ENCODE data around the gene SP7.
"Not testable (repeated sequence)": the region's sequence is repeated elsewhere in the genome, so short reads cannot be mapped to it uniquely, and the experiment has no call there.

Gene SP7

DNA sequence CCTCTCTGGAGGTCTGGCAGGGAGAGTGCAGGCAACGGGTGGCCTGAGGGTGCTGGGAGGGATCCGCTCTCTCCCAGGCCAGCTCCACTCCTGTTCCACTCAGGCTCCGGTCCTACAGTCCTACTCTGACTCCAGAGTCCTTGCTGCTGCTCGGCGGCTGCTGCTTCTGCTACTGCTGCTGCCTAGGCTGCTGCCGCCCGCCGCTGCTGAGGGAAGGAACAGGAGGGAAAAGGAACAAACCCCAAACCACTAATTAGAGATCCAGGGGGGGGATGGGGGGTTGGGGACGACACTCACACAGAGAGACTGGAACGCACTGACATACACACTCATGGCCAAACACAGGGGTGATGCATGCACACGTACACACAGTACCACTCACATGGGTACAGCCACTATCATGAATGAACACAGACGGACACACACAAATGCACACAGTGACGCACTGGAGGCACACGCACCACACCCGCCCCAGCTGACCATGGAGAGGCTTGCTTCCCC lies at the start of gene SP7:
SP7 (minus strand) TSS at position 174 of the 501 bp plus-strand sequence. CDS start 708 bp downstream, outside the sequence.
- DNase-seq (ENCODE audit: low read depth in 2 of 2), result no peak

DNA sequence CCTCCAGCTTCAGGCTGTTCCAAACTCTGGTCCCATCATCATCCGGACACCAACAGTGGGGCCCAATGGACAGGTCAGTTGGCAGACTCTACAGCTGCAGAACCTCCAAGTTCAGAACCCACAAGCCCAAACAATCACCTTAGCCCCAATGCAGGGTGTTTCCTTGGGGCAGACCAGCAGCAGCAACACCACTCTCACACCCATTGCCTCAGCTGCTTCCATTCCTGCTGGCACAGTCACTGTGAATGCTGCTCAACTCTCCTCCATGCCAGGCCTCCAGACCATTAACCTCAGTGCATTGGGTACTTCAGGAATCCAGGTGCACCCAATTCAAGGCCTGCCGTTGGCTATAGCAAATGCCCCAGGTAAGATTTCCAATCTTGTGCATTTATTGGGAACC lies 47.1 kb upstream of the SP7 start:
- DNase-seq (ENCODE audit: low read depth in 2 of 2), result no peak

DNA sequence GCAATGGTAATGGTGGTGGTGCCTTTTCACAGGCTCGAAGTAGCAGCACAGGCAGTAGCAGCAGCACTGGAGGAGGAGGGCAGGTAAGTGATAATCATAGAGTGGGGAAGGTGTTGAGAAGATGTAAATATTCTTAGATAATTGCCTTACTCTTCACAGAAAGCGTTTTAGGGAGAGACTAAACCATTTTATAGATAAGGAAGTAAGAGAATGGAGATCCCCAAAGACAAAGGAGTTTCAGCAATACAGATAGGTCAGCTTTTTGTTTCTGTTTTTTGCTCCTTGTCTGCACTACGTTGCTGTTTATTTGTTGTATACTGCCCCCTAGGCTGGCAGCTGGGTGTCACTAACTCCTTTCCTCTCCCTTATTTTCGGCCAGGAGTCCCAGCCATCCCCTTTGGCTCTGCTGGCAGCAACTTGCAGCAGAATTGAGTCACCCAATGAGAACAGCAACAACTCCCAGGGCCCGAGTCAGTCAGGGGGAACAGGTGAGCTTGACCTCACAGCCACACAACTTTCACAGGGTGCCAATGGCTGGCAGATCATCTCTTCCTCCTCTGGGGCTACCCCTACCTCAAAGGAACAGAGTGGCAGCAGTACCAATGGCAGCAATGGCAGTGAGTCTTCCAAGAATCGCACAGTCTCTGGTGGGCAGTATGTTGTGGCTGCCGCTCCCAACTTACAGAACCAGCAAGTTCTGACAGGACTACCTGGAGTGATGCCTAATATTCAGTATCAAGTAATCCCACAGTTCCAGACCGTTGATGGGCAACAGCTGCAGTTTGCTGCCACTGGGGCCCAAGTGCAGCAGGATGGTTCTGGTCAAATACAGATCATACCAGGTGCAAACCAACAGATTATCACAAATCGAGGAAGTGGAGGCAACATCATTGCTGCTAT lies 45.8 kb upstream of the SP7 start:
- DNase-seq (ENCODE audit: low read depth in 2 of 2), result no peak

DNA sequence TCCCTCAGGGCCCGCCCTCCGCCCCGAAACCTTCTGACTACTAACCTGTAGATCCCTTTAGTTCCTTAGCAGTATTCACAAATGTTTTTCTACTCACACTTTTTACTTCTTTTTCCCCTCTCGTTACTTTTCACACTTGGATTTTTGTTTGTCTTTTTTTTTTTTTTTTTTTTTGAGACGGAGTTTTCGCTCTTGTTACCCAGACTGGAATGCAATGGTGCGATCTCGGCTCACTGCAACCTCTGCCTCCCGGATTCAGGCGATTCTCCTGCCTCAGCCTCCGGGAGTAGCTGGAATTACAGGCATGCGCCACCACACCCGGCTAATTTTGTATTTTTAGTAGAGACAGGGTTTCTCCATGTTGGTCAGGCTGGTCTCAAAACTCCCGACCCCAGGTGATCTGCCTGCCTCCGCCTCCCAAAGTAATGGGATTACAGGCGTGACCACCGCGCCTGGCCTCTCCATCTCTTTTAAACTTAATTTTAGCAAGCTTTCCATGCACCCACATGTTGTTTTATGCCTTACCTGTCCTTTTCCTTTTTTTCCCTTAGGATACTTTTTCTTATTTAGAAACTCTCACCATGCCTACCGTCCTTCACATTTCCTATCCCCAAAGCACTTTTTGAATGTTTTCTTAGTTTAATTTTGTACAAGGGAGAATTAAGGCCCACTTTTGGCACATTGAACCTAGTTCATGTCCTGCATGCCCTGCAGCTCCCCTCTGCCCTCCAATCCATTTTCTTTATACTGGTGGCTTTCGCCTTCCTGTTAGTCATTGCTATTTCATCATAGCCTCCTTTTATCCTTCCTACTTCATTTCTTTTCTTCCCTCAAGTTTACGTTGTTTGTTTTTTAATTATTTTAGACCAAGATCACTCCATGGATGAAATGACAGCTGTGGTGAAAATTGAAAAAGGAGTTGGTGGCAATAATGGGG lies 44.9 kb upstream of the SP7 start:
- no peak for DNase-seq (ENCODE audit: low read depth in 2 of 2)

DNA sequence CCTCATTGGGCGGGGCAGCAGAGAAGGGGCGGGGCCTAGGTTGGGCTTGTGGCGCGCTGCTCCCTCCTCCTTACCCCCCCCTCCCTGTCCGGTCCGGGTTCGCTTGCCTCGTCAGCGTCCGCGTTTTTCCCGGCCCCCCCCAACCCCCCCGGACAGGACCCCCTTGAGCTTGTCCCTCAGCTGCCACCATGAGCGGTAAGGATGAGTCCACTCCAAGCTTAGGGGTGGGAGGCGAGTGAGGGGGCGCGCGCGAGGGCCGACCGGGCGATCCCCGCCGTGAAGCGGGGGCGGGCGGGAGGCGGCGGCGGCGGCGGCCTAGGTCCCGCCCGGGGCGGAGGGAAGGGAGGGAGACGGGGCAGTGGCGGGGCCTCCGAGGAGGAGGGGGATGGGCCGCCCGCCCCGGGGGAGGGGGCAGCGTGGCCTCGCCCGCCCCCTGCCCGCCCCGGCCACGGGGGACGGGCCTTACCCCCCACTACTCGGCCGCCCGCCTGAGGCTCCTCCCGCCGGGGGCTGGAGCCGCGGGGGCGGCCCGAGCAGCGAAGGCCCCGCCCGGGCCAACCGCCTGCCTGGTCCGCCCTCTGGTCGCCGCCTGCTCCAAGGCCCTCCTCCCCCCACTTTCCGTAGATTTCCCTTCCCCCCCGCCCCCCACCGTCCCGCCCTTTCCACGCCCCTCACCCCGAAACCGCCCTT lies 44.1 kb upstream of the SP7 start, which contains the start of gene SP1:
SP1 (plus strand) TSS at position 73 of the 690 bp plus-strand sequence; CDS start at position 189, 116 bp downstream.
- DNase-seq (ENCODE audit: low read depth in 2 of 2), result peak; percentile 74 to 99

DNA sequence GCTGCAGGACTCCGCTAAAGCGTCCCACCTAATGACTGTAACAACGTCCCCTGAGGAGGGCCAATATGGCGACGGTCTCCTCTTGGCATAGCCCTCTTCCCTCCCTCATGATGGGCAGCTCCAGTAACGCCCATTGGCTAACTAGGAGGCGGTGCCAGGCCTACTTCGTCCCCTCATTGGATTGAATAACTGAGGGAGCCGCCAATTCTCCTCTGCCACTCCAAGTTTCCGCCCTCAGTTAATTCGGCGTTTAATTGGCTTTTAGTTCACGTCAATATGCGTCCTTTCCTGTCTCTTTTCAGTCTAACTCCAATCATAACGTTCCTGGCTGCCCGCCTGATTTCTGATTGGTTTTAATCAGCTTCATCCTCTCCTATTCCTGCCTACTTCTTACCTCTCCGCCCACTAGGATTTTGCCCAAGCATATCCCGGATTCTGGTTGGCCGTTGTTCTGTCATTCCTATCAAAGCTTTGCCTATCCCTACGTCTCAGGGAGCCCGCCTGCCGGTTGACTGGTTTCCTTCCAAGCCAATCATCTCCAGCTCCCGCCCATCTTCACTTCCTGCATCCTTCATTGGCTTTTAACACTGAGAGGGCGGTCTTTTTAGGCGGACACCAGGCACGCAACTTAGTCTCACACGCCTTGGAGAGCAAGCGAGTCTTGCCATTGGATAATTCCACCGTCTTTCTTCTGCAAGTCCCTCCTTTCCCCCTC lies 43.4 kb upstream of the SP7 start:
- peak; percentile 90 to 95 for DNase-seq (ENCODE audit: low read depth in 2 of 2)

DNA sequence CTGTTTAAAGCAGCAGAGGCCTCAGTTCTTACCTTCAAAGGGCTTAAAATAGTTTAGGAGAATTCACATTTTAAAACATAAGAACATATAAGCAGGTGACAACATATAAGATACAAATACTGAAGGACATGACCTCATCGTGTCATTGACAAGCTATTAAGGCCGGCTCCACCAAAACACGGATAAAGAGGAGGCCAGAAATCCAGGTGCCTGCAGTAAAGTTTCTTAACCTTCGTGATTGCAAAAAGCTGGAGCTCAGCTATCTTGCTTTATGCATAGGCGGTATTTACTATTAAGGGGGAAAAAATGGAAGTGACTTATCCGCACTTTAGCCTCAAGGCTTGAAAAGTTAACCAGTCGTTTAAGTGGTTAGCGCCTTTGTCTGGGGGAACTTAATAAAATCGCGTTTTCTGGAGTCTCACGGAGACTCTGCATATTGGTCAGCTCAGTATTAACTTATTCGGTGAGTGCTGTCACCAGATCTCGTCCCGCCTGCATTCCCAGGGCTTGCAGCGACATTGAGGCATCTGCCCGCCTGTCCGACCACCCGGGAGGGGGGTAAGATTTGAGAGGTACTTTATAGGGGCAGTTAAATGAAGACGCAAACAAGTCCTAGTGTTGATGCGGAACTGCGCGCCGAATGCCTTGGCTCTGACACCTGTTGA lies 42.7 kb upstream of the SP7 start:
- no peak for DNase-seq (ENCODE audit: low read depth in 2 of 2)

DNA sequence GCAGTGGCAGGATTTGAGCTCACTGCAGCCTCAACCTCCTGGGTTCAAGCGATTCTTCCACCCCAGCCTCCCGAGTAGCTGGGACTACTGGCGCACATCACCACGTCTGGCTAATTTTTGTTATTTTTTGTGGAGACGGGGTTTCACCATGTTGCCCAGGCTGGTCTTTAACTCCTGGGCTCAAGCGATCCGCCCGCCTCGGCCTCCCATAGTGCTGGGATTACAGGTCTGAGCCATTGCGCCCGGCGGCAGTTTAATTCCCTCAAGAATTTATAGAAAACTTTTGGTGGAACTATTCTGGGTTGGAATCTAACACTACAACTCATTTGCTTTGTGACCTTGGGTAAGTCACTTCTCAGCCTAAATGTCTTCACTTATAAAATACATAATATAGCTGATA lies 42.1 kb upstream of the SP7 start:
- no peak for DNase-seq (ENCODE audit: low read depth in 2 of 2)

DNA sequence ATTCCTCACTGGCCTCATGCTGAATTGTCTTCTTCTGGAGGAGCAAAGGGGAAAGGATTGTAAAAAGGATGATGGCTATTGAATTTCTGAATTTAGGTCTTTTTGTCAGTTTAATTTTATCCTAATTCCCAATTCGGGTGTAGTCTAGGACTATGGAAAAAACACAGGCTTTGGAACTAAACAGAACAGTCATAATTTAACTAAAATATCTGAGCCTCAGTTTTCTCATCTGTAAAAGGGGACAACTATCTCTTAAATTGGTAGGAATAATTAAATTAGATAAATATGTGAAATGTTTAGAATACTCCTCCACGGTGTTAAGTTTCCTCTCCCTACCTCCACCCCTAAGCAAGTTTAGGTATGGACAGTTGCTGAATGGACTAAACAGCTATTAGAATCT lies 40.6 kb upstream of the SP7 start:
- DNase-seq (ENCODE audit: low read depth in 2 of 2), result no peak

DNA sequence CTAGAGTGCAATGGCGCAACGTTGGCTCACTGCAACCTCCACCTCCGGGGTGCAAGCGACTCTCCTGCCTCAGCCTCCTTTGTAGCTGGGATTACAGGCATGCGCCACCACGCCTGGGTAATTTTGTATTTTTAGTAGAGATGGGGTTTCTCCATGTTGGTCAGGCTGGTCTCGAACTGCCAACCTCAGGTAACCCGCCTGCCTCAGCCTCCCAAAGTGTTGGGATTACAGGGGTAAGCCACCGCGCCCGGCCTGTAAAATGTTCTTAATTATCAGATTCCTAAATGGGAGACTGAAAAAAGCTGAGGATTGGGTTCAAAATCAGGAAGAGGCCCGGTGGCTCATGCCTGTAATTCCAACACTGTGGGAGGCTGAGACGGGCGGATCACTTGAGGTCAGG lies 38.1 kb upstream of the SP7 start:
- not testable (repeated sequence) for DNase-seq (ENCODE audit: low read depth in 2 of 2)

DNA sequence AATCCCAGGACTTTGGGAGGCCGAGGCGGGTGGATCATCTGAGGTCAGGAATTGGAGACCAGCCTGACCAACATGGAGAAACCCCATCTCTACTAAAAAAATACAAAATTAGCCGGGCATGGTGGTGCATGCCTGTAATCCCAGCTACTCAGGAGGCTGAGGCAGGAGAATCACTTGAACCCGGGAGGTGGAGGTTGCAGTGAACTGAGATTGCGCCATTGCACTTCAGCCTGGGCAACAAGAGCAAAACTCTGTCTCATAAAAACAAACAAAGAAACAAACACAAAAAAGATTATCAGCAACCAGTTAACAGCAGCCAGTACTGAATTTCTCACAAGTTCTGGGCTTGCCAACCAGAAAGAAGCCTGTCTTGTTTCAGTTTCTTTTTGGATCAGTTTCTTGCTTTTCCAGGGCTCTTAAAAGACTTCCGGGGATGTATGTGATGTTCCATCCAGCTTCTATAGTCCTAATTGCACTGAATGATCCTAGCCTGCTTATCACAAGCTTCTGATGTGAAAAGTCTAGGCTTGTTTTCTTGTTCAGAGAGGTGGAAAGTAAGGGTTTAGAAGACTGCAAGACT lies 37.5 kb upstream of the SP7 start:
- not testable (repeated sequence) for DNase-seq (ENCODE audit: low read depth in 2 of 2)

DNA sequence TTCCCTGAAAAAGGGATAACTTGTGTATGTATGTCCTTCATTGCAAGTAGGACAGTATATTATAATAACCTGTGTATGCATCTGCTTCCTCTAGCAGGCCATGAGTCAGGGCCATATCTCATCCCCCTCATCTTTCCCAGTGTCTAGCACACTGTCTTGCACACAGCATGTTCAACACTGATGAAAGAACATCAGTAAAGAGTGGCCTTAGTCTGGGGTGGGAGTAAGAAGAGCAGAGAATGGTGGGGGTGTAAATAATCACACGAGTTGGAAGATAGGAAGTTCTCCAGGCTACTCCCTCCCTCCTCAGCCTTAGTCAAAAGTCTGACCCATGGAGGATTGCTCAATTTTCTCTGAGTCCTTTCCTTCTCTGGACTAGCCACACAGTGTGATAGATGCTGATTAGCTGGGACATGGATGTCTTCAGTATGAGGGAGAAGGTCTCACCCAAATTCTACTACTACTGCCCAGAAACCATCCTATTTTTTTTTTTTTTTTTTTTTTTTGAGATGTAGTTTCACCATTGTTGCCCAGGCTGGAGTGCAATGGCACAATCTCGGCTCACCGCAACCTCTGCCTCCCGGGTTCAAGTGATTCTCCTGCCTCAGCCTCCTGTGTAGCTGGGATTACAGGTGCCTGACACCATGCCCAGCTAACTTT lies 29.2 kb upstream of the SP7 start:
- no peak for DNase-seq (ENCODE audit: low read depth in 2 of 2)

DNA sequence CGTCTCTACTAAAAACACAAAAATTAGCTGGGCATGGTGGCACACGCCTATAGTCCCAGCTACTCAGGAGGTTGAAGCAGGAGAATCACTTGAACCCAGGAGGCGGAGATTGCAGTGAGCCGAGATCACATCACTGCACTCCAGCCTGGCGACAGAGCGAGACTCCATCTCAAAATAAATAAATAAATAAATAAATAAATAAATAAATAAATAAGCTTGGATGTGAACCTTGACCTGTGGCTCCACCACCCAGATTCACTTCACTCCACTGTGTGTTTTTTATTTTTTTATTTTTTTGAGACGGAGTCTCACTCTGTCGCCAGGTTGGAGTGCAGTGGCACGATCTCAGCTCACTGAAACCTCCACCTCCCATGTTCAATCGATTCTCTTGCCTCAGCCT lies 25.5 kb upstream of the SP7 start:
- not testable (repeated sequence) for DNase-seq (ENCODE audit: low read depth in 2 of 2)

DNA sequence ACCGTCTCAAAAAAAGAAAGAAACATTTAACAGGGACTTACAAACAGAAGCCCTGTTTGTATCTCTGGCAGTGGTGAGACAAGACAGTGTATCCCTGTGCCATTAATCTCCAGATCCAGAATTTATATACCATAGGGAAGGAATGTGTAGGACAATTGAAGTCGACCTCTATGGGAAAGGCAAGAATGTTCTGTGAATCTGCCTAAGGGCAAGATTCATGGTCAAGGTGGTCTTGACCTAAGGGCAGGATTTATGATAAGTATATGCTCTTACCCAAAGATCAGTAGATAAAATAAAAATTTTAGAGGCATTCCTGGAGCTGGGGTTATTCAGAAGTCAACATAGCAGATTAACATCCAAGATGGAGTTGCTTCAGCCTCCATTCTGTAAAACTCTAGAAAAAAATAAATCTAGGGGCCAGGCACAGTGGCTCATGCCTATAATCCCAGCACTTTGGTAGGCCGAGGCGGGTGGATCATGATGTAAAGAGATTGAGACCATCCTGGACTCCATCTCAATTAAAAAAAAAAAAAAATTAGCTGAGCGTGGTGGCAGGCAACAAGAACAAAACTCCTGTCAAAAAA lies 22.8 kb upstream of the SP7 start:
- DNase-seq (ENCODE audit: low read depth in 2 of 2), result no peak

DNA sequence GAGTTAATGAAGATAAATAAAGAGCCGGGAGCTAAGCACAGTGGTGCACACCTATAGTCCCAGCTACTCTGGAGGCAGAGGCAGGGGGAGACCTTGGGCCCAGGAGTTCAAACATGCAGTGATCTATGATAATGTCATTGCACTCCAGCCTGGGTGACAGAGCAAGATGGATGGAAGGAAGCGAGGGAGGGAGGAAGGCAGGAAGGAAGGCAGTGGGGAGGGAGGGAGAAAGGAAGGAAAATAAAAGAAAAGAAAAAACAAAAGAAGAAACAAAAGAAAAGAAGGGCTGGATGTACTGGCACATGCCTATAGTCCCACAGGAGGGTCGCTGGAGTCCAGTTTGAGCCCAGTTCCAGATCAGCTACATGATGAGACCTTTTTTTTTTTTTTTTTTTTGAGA lies 19.0 kb upstream of the SP7 start:
- no peak for DNase-seq (ENCODE audit: low read depth in 2 of 2)

DNA sequence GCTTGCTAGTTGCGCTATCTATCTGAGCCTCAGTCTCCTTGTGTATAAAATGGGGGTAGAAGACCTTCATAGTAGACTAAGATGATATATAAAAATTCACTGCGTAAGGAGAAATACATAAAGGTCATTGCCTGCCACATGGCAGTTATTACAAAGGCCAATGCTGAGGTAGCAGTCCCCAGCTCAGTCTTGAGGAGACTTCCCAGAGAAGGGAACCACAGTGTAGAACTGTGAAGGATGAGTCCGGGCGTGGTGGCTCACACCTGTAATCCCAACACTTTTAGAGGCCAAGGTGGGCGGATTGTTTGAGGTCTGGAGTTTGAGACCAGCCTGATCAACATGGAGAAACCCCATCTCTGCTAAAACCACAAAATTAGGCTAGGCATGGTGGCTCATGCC lies 17.1 kb upstream of the SP7 start:
- no peak for DNase-seq (ENCODE audit: low read depth in 2 of 2)

DNA sequence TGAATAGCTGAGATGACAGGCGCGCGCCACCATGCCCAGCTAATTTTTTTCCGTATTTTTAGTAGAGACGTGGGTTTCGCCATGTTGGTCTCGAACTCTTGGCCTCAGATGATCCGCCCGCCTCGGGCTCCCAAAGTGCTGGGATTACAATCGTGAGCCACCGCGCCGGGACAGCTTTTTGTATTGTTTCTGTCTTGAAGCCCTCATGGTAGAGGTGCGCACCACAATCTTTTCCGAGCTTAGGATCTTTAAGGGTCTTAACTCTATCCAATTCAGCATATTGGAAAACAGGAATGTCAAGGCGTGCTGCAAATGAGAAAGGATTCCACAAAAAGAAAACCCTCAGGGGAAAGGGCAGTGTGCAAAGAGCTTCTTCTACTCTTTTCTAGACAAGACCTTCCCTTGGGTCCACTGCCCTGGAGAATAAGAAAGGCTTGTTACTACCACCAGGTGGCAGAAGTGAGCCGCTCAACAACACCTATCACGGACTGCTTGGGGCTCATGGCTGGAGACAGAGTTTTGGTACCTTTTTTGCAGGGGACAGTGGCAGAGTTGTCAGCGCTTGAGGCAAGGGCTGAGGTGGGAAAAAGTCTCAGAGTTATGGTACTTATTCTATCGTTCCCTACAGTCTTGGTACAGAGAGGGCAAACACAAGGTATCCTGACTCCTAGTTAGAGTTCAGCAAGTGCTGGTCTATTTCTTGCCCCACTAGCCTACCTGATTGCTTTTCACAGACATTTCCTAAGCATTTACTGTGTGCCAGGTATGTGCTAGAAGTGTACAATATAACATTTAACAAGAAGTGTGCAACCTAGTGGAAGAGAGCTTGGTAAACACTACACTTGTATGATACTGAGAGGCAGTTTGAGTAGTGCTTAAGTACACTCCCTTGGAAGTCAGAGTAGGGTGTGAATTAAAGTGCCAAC lies 16.4 kb upstream of the SP7 start:
- DNase-seq (ENCODE audit: low read depth in 2 of 2), result peak; percentile 66 to 76

DNA sequence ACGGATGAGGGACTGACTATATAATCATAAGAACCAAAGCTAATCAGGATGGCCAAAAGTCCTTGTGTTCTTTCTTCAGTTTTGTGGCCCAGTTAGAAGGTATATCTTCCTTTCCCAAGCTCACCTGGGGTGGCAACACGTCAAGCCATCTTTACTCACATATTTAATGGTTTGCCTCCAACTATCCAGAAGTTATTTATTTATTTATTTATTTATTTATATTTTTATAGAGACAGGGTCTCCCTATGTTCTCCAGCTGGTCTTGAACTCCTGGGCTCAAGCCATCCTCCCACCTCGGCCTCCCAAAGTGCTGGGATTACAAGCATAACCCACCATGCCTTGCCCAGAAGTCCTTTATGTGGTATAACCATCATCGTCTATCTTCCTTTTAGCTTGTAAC lies 11.8 kb upstream of the SP7 start:
- DNase-seq (ENCODE audit: low read depth in 2 of 2), result no peak
